Endothelial cell of umbilical vein (primary cell): ENCODE data around the gene ADRB2. TPM values are rescaled to one million over a fixed set of nuclear protein-coding genes. Genes with fewer than 3 reads are reported as not detected.

Experiments
- BruUV-seq: library from RNA; stranded (reverse); fragments of 400-500 nt; replicated peaks from 2 replicates; lab custom pipeline; 2021; lab: Mats Ljungman, UMichigan
- CTCF ChIA-PET: fragments of 300-600, 350-600 bp; sonication (Branson Sonifier 250); formaldehyde crosslinking; loops from one replicate; lab custom pipeline; 2021; ENCODE audit warnings: antibody characterized with exemption, inconsistent platforms; lab: Charles Lee
- POLR2A ChIA-PET: fragments of 300-600, 350-600 bp; sonication (Branson Sonifier 250); formaldehyde crosslinking; loops from one replicate; lab custom pipeline; 2021; ENCODE audit warnings: antibody characterized with exemption, inconsistent platforms; lab: Charles Lee
- DNase-seq: peaks from one replicate; pipeline ENCODE4 v3.0.0-alpha.2; 2011; ENCODE audit warnings: low read depth, low spot score
- FAIRE-seq: peaks from 2 replicates; lab custom pipeline; 2011; peaks lifted over from hg19 to GRCh38; lab: Jason Lieb, UNC
- H2AFZ ChIP-seq: 2 replicates; pipeline ENCODE4 v1.6.0; 2012; ENCODE audit warnings: low read depth, low read length, control low read depth, inconsistent platforms
- H3K27ac ChIP-seq: 2 replicates; pipeline ENCODE4 v1.5.1; 2011; ENCODE audit warnings: low read depth, mild to moderate bottlenecking, control low read depth, low read length, moderate library complexity; ENCODE audit not compliant: insufficient read depth
- H3K27me3 ChIP-seq, 2 experiments: 2 replicates each; pipeline versions ENCODE4 v1.6.0 to v1.6.1; 2011; ENCODE audit warnings: low read length in 2 of 2, mixed read lengths in 1 of 2; ENCODE audit not compliant: control insufficient read depth in 2 of 2, insufficient read depth in 2 of 2
- H3K36me3 ChIP-seq, 2 experiments: 2 replicates in 1 of 2; 3 replicates in 1 of 2; pipeline ENCODE4 v1.5.1; 2011; ENCODE audit warnings: low read length in 2 of 2, mild to moderate bottlenecking in 1 of 2, moderate library complexity in 1 of 2; ENCODE audit not compliant: control insufficient read depth in 2 of 2, insufficient read depth in 2 of 2; ENCODE audit errors: extremely low read depth in 1 of 2
- H3K4me1 ChIP-seq: 3 replicates; pipeline ENCODE4 v1.5.1; 2011; ENCODE audit warnings: mild to moderate bottlenecking, low read length; ENCODE audit not compliant: control insufficient read depth, insufficient read depth; ENCODE audit errors: extremely low read depth
- H3K4me2 ChIP-seq: 2 replicates; pipeline ENCODE4 v1.6.1; 2011; ENCODE audit warnings: low read length, control low read depth, mixed read lengths; ENCODE audit not compliant: insufficient read depth
- H3K4me3 ChIP-seq, 3 experiments: fragments of 200-600 bp in 1 of 3; sonication (generic), shearing (Covaris generic) in 1 of 3; replicated peaks in 1 of 3; 2 replicates each; pipeline ENCODE4 v1.5.1; 2011 to 2016; ENCODE audit warnings: control low read depth in 3 of 3, low read length in 3 of 3, mild to moderate bottlenecking in 2 of 3, inconsistent platforms in 1 of 3, low read depth in 1 of 3, moderate library complexity in 1 of 3; ENCODE audit not compliant: insufficient read depth in 1 of 3
- H3K79me2 ChIP-seq: 2 replicates; pipeline ENCODE4 v1.6.0; 2012; ENCODE audit warnings: low read length, inconsistent platforms; ENCODE audit not compliant: control insufficient read depth, insufficient read depth
- H3K9ac ChIP-seq: replicated peaks from 2 replicates; pipeline ENCODE3; 2011; ENCODE audit warnings: low read length, control low read depth; ENCODE audit not compliant: insufficient read depth; ENCODE audit errors: extremely low read depth
- H3K9me1 ChIP-seq: replicated peaks from 3 replicates; pipeline ENCODE4 v1.6.0; 2011; ENCODE audit warnings: mild to moderate bottlenecking, low read length; ENCODE audit not compliant: control insufficient read depth, insufficient read depth; ENCODE audit errors: extremely low read depth
- H3K9me3 ChIP-seq: replicated peaks from 2 replicates; pipeline ENCODE4 v1.5.1; 2012; ENCODE audit warnings: low read length, inconsistent platforms; ENCODE audit not compliant: control insufficient read depth, insufficient read depth
- H4K20me1 ChIP-seq: replicated peaks from 2 replicates; pipeline ENCODE3; 2011; ENCODE audit warnings: mild to moderate bottlenecking, low read length; ENCODE audit not compliant: control insufficient read depth, insufficient read depth; ENCODE audit errors: extremely low read depth
- CTCF ChIP-seq, 2 donors: IDR thresholded peaks; 1 replicate in 1 of 2; 2 replicates in 1 of 2; pipeline ENCODE4 v1.5.1; 2011; ENCODE audit warnings: low read length in 2 of 2, mild to moderate bottlenecking in 2 of 2, moderate library complexity in 2 of 2, control low read depth in 1 of 2, inconsistent platforms in 1 of 2, low read depth in 1 of 2; ENCODE audit not compliant: insufficient read depth in 1 of 2; ENCODE audit errors: extremely low read depth in 1 of 2
- EZH2 ChIP-seq: IDR thresholded peaks from 2 replicates; pipeline ENCODE4 v1.6.1; 2012; ENCODE audit warnings: borderline replicate concordance, low read depth, mild to moderate bottlenecking, moderate library complexity, low read length, inconsistent platforms; ENCODE audit not compliant: severe bottlenecking
- FOS ChIP-seq: IDR thresholded peaks from 2 replicates; pipeline ENCODE4 v1.6.1; 2011; ENCODE audit warnings: mild to moderate bottlenecking, low read length, moderate library complexity, borderline replicate concordance; ENCODE audit not compliant: insufficient read depth
- GATA2 ChIP-seq: IDR thresholded peaks from 2 replicates; pipeline ENCODE4 v1.7.0; 2011; ENCODE audit warnings: low read depth, mild to moderate bottlenecking, moderate library complexity, mixed read lengths, low read length; ENCODE audit not compliant: insufficient read length, insufficient read depth
- JUN ChIP-seq: IDR thresholded peaks from 2 replicates; pipeline ENCODE4 v1.6.1; 2011; ENCODE audit warnings: borderline replicate concordance, low read depth; ENCODE audit not compliant: insufficient read length, insufficient read depth
- MYC ChIP-seq: IDR thresholded peaks from one replicate; pipeline ENCODE4 v1.6.1; 2011; ENCODE audit warnings: mild to moderate bottlenecking, low read depth, low read length
- POLR2A ChIP-seq: IDR thresholded peaks from 2 replicates; pipeline ENCODE4 v1.6.1; 2012; ENCODE audit warnings: low read depth, mild to moderate bottlenecking, control low read depth, low read length
- POLR2AphosphoS5 ChIP-seq: IDR thresholded peaks from 2 replicates; pipeline ENCODE4 v1.6.1; 2012; ENCODE audit warnings: low read depth, mild to moderate bottlenecking, control low read depth, low read length, moderate library complexity; ENCODE audit not compliant: insufficient read depth
- dilution Hi-C: fragments of 300-500 bp; cut with MboI; formaldehyde crosslinking; loops from one replicate; pipeline ENCODE4 v1.15.0; 2019; ENCODE audit warnings: low sequenced_read_pairs; ENCODE audit not compliant: extremely low pct_ligation_motif_present
- intact Hi-C: fragments of 100-400 bp; cut with micrococcal nuclease; formaldehyde crosslinking; loops from one replicate; pipeline ENCODE4 v1.10.0; 2022
- polyA plus RNA-seq, 4 experiments: library from polyadenylated mRNA; depleted of rRNA in 3 of 4; stranded (reverse) in 3 of 4; unstranded in 1 of 4; fragments of >200 nt; gene quantifications; 2 replicates each; pipeline versions ENCODE4 v1.2.1 to v1.2.3, GENCODE V29; 2011 to 2012; ENCODE audit warnings: missing spikeins in 1 of 4
- total RNA-seq: library from RNA; stranded (reverse); gene quantifications from 2 replicates; pipeline ENCODE4 v1.2.3, GENCODE V29; 2021
- TF ChIP-seq, protein P1 (sequence below): IDR thresholded peaks from 2 replicates; pipeline ENCODE4 v1.6.1; 2011; ENCODE audit not compliant: insufficient read depth, insufficient read length

ADRB2 gene
- total and polyA plus RNA-seq, 2 donors (not counting 3 experiments of a cell fraction or from before 2014, with no cell fraction given) = 0.86 to 0.88 TPM

DNA sequence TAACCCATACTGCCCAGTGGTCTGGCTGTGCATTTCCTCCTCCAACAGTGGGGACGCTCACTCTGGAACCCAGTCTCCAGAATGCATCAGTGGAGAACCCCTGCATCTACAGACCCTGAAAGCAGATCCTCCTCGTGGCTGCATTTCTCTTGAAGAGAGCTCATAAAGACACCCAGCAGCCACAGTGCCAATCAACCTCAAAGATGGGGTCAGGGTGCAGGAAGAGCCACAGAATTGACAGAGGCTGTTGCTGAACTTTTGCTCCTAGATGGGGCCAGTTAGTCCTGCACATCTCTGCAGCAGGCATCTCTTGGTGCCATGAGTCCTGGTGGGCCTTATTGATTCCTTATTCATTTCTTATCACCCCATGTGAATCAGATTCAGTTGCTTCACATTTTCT, 39.6 kb downstream of the ADRB2 start:
- no peak for TF ChIP-seq JUN
- TF ChIP-seq, protein P1, sequence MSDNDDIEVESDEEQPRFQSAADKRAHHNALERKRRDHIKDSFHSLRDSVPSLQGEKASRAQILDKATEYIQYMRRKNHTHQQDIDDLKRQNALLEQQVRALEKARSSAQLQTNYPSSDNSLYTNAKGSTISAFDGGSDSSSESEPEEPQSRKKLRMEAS = no peak
- TF ChIP-seq POLR2A = no peak
- TF ChIP-seq GATA2 = no peak
- TF ChIP-seq FOS = no peak
- no peak for TF ChIP-seq CTCF (IDR thresholded peaks at IDR 0.05; ENCODE audit: extremely low read depth in 1 of 2, insufficient read depth in 1 of 2, low read depth in 1 of 2, low read length in 2 of 2)
- no peak for TF ChIP-seq POLR2AphosphoS5
- TF ChIP-seq MYC = no peak
- TF ChIP-seq EZH2 = no peak
- H3K9ac ChIP-seq = no peak overlapping the region
- H3K79me2 ChIP-seq = no peaks in the 10 kb centered on the region
- CTCF ChIA-PET = interaction anchor here (1.0 to 1.4 kb wide), 2 partner anchors 14 to 135 kb away, joined by 3 to 4 read pairs; no protein-coding TSS in a partner anchor
- dilution Hi-C loops = no loop called here
- H3K9me3 ChIP-seq = no peaks in the 10 kb centered on the region
- H3K4me3 ChIP-seq = no peak overlapping the region
- no peaks in the 10 kb centered on the region for H3K27me3 ChIP-seq
- POLR2A ChIA-PET = no interaction called here
- H2AFZ ChIP-seq = no peak overlapping the region
- BruUV-seq = no TSS peak
- no peak overlapping the region for H3K27ac ChIP-seq
- H3K4me1 ChIP-seq = no peaks in the 10 kb centered on the region
- no peaks in the 10 kb centered on the region for H3K36me3 ChIP-seq
- no peak for DNase-seq
- H4K20me1 ChIP-seq = no peaks in the 10 kb centered on the region
- no peak for FAIRE-seq
- no peaks in the 10 kb centered on the region for H3K9me1 ChIP-seq
- intact Hi-C loops = no loop called here
- H3K4me2 ChIP-seq = no peak overlapping the region
